Pons (tissue), 1 donor: ENCODE measurements around the gene TP53TG3E.
"Not testable (repeated sequence)": the region's sequence is repeated elsewhere in the genome, so short reads cannot be mapped to it uniquely, and the experiment has no call there.

Experiments
- DNase-seq: peaks from one replicate; pipeline ENCODE4 v3.0.0-alpha.2; 2016; ENCODE audit warnings: low spot score

Gene TP53TG3E, protein sequence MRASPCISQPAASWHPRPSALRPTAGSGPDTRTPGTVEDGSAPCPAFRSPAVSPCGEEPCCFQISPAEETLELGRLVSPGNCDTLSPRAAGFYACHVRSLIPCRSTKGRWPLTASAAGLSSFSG

DNA sequence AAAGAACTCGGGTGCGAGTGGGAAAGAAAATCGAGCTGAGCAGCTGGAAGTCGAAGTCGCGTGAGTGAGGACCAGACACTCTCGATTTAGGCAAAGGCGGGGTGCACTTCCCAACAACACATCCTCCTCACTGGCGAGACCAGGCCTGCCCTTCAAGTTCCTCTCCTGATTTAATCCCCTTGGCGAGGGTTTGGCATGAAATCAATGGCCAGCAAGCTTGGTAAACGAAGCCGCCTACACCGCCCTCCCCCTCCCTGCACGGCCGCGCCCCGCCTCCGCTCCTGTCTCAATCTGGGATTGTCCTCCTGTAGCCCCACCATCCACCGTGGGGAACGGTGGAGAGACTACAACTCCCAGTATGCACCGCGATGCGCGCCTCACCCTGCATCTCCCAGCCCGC is at the start of gene TP53TG3E:
TP53TG3E (plus strand) TSS at position 301 of the 400 bp plus-strand sequence; CDS start at position 369, 68 bp downstream.
- not testable (repeated sequence) for DNase-seq

DNA sequence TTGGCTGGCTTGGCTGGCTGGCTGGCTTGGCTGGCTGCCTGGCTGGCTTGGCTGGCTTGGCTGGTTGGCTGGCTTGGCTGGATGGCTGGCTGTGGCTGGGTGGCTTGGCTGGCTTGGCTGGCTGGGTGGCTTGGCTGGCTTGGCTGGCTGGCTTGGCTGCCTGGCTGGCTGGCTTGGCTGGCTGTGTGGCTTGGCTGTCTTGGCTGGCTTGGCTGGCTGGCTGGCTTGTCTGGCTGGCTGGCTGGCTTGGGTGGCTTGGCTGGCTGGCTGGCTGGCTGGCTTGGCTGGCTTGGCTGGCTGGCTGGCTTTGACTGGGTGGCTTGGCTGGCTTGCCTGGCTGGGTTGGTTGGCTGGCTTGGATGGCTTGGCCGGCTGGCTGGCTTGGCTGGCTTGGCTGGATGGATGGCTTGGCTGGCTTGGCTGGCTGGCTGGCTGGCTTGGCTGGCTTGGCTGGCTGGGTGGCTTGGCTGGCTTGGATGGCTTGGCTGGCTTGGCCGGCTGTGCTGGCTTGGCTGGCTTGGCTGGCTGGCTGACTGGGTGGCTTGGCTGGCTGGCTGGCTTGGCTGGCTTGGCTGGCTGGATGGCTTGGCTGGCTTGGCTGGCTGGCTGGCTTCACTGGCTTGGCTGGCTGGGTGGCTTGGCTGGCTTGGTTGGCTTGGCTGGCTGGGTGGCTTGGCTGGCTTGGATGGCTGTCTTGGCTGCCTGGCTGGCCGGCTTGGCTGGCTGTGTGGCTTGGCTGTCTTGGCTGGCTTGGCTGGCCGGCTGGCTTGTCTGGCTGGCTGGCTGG is 32.3 kb downstream of the TP53TG3E start:
- not testable (repeated sequence) for DNase-seq

DNA sequence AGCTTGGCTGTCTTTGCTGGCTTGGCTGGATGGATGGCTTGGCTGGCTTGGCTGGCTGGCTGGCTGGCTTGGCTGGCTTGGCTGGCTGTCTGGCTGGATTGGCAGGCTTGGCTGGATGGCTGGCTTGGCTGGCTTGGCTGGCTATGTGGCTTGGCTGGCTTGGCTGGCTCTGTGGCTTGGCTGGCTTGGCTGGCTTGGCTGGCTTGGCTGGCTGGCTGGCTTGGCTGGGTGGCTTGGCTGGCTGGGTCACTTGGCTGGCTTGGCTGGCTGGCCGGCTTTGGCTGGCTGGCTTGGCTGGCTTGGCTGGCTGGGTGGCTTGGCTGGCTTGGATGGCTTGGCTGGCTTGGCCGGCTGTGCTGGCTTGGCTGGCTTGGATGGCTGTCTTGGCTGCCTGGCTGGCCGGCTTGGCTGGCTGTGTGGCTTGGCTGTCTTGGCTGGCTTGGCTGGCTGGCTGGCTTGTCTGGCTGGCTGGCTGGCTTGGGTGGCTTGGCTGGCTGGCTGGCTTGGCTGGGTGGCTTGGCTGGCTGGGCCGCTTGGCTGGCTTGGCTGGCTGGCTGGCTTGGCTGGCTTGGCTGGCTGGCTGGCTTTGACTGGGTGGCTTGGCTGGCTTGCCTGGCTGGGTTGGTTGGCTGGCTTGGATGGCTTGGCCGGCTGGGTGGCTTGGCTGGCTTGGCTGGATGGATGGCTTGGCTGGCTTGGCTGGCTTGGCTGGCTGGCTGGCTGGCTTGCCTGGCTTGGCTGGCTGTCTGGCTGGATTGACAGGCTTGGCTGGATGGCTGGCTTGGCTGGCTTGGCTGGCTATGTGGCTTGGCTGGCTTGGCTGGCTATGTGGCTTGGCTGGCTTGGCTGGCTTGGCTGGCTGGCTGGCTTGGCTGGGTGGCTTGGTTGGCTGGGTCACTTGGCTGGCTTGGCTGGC is 33.8 kb downstream of the TP53TG3E start:
- DNase-seq = not testable (repeated sequence)

DNA sequence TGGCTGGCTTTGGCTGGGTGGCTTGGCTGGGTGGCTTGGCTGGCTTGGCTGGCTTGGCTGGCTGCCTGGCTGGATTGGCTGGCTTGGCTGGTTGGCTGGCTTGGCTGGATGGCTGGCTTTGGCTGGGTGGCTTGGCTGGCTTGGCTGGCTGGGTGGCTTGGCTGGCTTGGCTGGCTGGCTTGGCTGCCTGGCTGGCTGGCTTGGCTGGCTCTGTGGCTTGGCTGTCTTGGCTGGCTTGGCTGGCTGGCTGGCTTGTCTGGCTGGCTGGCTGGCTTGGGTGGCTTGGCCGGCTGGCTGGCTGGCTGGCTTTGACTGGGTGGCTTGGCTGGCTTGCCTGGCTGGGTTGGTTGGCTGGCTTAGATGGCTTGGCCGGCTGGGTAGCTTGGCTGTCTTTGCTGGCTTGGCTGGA is 34.4 kb downstream of the TP53TG3E start:
- DNase-seq = not testable (repeated sequence)

DNA sequence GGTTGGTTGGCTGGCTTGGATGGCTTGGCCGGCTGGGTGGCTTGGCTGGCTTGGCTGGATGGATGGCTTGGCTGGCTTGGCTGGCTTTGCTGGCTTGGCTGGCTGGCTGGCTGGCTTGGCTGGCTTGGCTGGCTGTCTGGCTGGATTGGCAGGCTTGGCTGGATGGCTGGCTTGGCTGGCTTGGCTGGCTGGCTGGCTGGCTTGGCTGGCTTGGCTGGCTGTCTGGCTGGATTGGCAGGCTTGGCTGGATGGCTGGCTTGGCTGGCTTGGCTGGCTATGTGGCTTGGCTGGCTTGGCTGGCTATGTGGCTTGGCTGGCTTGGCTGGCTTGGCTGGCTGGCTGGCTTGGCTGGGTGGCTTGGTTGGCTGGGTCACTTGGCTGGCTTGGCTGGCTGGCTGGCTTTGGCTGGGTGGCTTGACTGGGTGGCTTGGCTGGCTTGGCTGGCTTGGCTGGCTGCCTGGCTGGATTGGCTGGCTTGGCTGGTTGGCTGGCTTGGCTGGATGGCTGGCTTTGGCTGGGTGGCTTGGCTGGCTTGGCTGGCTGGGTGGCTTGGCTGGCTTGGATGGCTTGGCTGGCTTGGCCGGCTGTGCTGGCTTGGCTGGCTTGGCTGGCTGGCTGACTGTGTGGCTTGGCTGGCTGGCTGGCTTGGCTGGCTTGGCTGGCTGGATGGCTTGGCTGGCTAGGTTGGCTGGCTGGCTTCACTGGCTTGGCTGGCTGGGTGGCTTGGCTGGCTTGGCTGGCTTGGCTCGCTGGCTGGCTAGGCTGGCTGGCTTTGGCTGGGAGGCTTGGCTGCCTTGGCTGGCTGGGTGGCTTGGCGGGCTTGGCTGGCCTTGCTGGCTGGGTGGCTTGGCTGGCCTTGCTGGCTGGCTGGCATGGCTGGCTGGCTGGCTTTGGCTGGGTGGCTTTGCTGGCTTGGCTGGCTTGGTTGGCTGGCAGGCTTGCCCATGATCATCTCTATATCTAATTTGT is 35.3 kb downstream of the TP53TG3E start:
- not testable (repeated sequence) for DNase-seq
